GM21576 (cell line): ENCODE results near the gene DTNBP1.
"Not testable (repeated sequence)": the region's sequence is repeated elsewhere in the genome, so short reads cannot be mapped to it uniquely, and the experiment has no call there.

Experiments
- ATAC-seq: cut with Tn5 transposase; IDR thresholded peaks from one replicate; pipeline ENCODE4 v1.9.1; 2021; ENCODE audit warnings: mild to moderate bottlenecking, moderate library complexity; ENCODE audit not compliant: unreplicated experiment

Gene DTNBP1

GRCh38 chr6:15668918-15669317 is 6.1 kb upstream of the DTNBP1 start:
- no peak for ATAC-seq

- not testable (repeated sequence) for ATAC-seq
These were observed 4.1 kb upstream of the DTNBP1 start for GRCh38 chr6:15666896-15667295.

- no peak for ATAC-seq
These were observed 2.4 kb upstream of the DTNBP1 start for GRCh38 chr6:15665237-15665636.

GRCh38 chr6:15663130-15663871 is 473 bp upstream of the DTNBP1 start:
- ATAC-seq = no peak

GRCh38 chr6:15661853-15662325 is 939 bp downstream of the DTNBP1 start:
- no peak for ATAC-seq

- ATAC-seq = no peak
These were observed 3.6 kb downstream of the DTNBP1 start for GRCh38 chr6:15659181-15659580.

GRCh38 chr6:15658181-15658744 is 4.6 kb downstream of the DTNBP1 start:
- ATAC-seq = peak; percentile 45

GRCh38 chr6:15657290-15657689 is 5.5 kb downstream of the DTNBP1 start:
- no peak for ATAC-seq

GRCh38 chr6:15656145-15656544 is 6.7 kb downstream of the DTNBP1 start:
- no peak for ATAC-seq

GRCh38 chr6:15654250-15654649 is 8.6 kb downstream of the DTNBP1 start:
- no peak for ATAC-seq

- peak; percentile 56 for ATAC-seq
These were observed 9.2 kb downstream of the DTNBP1 start for GRCh38 chr6:15653581-15653980.

- ATAC-seq = not testable (repeated sequence)
These were observed 12.7 kb downstream of the DTNBP1 start for GRCh38 chr6:15650004-15650559.

GRCh38 chr6:15644904-15645303 is 17.9 kb downstream of the DTNBP1 start:
- ATAC-seq = no peak

GRCh38 chr6:15643542-15643941 is 19.3 kb downstream of the DTNBP1 start:
- no peak for ATAC-seq

GRCh38 chr6:15642276-15642675 is 20.6 kb downstream of the DTNBP1 start:
- ATAC-seq = no peak

GRCh38 chr6:15638373-15638772 is 24.5 kb downstream of the DTNBP1 start:
- no peak for ATAC-seq

GRCh38 chr6:15631432-15631831 is 31.4 kb downstream of the DTNBP1 start:
- ATAC-seq = no peak

GRCh38 chr6:15630202-15630601 is 32.6 kb downstream of the DTNBP1 start:
- ATAC-seq = no peak

GRCh38 chr6:15629487-15629886 is 33.3 kb downstream of the DTNBP1 start:
- no peak for ATAC-seq

- ATAC-seq = no peak
These were observed 34.2 kb downstream of the DTNBP1 start for GRCh38 chr6:15628499-15629131.

GRCh38 chr6:15627821-15628220 is 35.0 kb downstream of the DTNBP1 start:
- no peak for ATAC-seq
